ENCODE data around the gene RALA. TPM values are rescaled to one million over a fixed set of nuclear protein-coding genes. Genes with fewer than 3 reads are reported as not detected.

Gene RALA
- total and polyA plus RNA-seq, 2 experiments from 2014 or later: 43.5 to 231 TPM

DNA sequence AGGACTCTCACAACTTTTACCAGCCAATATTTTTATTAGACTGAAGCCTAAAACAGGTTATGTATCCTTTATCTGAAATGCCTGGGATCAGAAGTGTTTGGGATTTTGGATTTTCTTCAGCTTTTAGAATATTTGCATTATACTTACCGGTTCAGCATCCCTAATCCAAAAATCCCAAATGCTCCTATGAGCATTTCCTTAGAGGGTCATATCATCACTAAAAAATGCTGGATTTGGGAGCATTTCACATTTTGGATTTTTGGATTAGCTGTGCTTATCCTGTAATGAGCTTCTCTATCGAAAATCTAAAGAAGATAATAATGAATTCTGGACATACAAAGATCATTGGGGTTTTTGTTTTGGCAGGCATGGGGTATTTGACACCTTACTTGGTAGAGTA, 53.0 kb downstream of the RALA start:
- Histone ChIP-seq H3K4me2 (no peak overlapping the region), H2AFZ (no peak overlapping the region), H3K4me3 (no peak overlapping the region), H3K36me3 (ENCODE audit: insufficient read depth) (no peaks in the 10 kb centered on the region), H4K20me1 (replicated peaks; ENCODE audit: insufficient read depth) (peaks cover under 1% of the 10 kb centered on the region; the same call in 1 of the 2 replicates), H3K79me2 (replicated peaks; ENCODE audit: insufficient read depth) (peaks cover 89% of the 10 kb centered on the region), H3K27me3 (ENCODE audit: insufficient read depth) (no peaks in the 10 kb centered on the region), H3K27ac (ENCODE audit: low read depth) (no peak overlapping the region), H3F3A (replicated peaks; ENCODE audit: low read depth) (no peaks in the 10 kb centered on the region), H3K4me1 (ENCODE audit: insufficient read depth) (peaks cover 9% of the 10 kb centered on the region), H3K9me2 (ENCODE audit: insufficient read depth) (no peaks in the 10 kb centered on the region)
- TF ChIP-seq, protein P1, sequence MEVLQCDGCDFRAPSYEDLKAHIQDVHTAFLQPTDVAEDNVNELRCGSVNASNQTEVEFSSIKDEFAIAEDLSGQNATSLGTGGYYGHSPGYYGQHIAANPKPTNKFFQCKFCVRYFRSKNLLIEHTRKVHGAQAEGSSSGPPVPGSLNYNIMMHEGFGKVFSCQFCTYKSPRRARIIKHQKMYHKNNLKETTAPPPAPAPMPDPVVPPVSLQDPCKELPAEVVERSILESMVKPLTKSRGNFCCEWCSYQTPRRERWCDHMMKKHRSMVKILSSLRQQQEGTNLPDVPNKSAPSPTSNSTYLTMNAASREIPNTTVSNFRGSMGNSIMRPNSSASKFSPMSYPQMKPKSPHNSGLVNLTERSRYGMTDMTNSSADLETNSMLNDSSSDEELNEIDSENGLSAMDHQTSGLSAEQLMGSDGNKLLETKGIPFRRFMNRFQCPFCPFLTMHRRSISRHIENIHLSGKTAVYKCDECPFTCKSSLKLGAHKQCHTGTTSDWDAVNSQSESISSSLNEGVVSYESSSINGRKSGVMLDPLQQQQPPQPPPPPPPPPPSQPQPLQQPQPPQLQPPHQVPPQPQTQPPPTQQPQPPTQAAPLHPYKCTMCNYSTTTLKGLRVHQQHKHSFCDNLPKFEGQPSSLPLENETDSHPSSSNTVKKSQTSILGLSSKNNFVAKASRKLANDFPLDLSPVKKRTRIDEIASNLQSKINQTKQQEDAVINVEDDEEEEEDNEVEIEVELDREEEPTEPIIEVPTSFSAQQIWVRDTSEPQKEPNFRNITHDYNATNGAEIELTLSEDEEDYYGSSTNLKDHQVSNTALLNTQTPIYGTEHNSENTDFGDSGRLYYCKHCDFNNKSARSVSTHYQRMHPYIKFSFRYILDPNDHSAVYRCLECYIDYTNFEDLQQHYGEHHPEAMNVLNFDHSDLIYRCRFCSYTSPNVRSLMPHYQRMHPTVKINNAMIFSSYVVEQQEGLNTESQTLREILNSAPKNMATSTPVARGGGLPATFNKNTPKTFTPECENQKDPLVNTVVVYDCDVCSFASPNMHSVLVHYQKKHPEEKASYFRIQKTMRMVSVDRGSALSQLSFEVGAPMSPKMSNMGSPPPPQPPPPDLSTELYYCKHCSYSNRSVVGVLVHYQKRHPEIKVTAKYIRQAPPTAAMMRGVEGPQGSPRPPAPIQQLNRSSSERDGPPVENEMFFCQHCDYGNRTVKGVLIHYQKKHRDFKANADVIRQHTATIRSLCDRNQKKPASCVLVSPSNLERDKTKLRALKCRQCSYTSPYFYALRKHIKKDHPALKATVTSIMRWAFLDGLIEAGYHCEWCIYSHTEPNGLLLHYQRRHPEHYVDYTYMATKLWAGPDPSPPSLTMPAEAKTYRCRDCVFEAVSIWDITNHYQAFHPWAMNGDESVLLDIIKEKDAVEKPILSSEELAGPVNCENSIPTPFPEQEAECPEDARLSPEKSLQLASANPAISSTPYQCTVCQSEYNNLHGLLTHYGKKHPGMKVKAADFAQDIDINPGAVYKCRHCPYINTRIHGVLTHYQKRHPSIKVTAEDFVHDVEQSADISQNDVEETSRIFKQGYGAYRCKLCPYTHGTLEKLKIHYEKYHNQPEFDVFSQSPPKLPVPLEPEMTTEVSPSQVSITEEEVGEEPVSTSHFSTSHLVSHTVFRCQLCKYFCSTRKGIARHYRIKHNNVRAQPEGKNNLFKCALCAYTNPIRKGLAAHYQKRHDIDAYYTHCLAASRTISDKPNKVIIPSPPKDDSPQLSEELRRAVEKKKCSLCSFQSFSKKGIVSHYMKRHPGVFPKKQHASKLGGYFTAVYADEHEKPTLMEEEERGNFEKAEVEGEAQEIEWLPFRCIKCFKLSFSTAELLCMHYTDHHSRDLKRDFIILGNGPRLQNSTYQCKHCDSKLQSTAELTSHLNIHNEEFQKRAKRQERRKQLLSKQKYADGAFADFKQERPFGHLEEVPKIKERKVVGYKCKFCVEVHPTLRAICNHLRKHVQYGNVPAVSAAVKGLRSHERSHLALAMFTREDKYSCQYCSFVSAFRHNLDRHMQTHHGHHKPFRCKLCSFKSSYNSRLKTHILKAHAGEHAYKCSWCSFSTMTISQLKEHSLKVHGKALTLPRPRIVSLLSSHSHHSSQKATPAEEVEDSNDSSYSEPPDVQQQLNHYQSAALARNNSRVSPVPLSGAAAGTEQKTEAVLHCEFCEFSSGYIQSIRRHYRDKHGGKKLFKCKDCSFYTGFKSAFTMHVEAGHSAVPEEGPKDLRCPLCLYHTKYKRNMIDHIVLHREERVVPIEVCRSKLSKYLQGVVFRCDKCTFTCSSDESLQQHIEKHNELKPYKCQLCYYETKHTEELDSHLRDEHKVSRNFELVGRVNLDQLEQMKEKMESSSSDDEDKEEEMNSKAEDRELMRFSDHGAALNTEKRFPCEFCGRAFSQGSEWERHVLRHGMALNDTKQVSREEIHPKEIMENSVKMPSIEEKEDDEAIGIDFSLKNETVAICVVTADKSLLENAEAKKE (CRISPR knock-in tag; IDR thresholded peaks at IDR 0.05): no peak
- TF ChIP-seq ZNF114 (CRISPR knock-in tag; IDR thresholded peaks at IDR 0.05) (no peak), EZH2phosphoT487 (IDR thresholded peaks at IDR 0.05; ENCODE audit: unreplicated experiment) (no peak), STAT1 (IDR thresholded peaks at IDR 0.05; ENCODE audit: unreplicated experiment) (no peak)
- peaks cover 21% of the 10 kb centered on the region for H3K36me3 Mint-ChIP-seq (ENCODE audit: low read depth)
- peaks cover 8% of the 10 kb centered on the region for H3K4me1 Mint-ChIP-seq
- H3K9me3 Mint-ChIP-seq: peaks cover 7% of the 10 kb centered on the region
- H3K4me3 Mint-ChIP-seq: no peak overlapping the region
- H3K27me3 Mint-ChIP-seq (ENCODE audit: insufficient read depth, low read depth, poor library complexity): peaks cover under 1% of the 10 kb centered on the region
- ATAC-seq (no peak), DNase-seq (ENCODE audit: low spot score) (no peak)
- H3K27ac Mint-ChIP-seq: no peak overlapping the region

DNA sequence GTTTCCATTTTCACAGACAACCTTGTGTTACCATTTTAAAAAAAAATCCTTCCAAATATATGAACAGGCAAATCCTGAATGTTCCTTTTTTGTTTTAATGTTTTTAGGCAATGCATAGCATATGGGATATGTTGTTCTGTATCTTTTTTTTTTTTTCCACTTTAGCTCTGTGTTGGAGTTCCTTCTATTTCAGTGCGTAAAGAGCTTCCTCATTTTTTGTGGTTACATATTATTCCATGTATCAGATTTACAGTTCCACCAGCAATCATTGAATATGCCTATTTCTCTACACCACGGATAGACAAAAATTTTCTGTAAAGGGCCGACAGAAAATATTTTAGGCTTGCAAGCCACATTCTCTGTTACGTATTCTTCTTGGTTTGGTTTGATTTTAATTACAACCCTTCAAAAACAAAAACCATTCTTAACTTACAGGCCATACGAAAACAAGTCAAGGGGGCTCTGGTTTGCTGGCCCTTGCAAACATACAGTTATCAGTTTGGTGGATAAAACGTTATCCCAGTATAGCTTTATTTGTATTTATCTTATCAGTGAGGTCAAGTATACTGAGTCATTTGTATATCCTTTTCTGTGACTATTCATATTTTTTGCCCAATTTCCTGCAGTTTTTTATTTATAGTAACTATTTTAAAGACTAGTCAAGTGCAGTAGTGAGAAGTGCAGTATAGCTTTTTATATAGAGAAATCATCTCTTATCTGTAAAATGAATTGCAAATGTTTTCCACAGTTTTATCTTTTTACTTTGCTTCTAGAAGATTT, 55.7 kb downstream of the RALA start:
- Mint-ChIP-seq H3K4me1 (peaks cover 23% of the 10 kb centered on the region), H3K9me3 (peaks cover 7% of the 10 kb centered on the region), H3K27me3 (ENCODE audit: insufficient read depth, low read depth, poor library complexity) (peaks cover 3% of the 10 kb centered on the region), H3K36me3 (ENCODE audit: low read depth) (peaks cover 21% of the 10 kb centered on the region), H3K4me3 (no peak overlapping the region), H3K27ac (no peak overlapping the region)
- H3K4me2 ChIP-seq: no peak overlapping the region
- no peak overlapping the region for H3K4me3 ChIP-seq
- H3K27me3 ChIP-seq (ENCODE audit: insufficient read depth): no peaks in the 10 kb centered on the region
- no peak overlapping the region for H2AFZ ChIP-seq
- H3K79me2 ChIP-seq (replicated peaks; ENCODE audit: insufficient read depth): peaks cover 92% of the 10 kb centered on the region
- H4K20me1 ChIP-seq (replicated peaks; ENCODE audit: insufficient read depth): peaks cover 10% of the 10 kb centered on the region; the same call in 1 of the 2 replicates
- peaks cover 24% of the 10 kb centered on the region for H3K4me1 ChIP-seq (ENCODE audit: insufficient read depth)
- ATAC-seq: no peak
- no peaks in the 10 kb centered on the region for H3F3A ChIP-seq (replicated peaks; ENCODE audit: low read depth)
- no peak overlapping the region for H3K27ac ChIP-seq (ENCODE audit: low read depth)
- H3K9me2 ChIP-seq (ENCODE audit: insufficient read depth): no peaks in the 10 kb centered on the region
- DNase-seq (ENCODE audit: low spot score): no peak
- H3K36me3 ChIP-seq (ENCODE audit: insufficient read depth): no peaks in the 10 kb centered on the region
- no peak for TF ChIP-seq CREB1 (CRISPR knock-in tag; IDR thresholded peaks at IDR 0.05; ENCODE audit: low read depth)
- TF ChIP-seq, protein P1 (CRISPR knock-in tag; IDR thresholded peaks at IDR 0.05): no peak

All from GM23338 (cell line).